ENCODE measurements around the gene SPA17.

SPA17 gene

DNA sequence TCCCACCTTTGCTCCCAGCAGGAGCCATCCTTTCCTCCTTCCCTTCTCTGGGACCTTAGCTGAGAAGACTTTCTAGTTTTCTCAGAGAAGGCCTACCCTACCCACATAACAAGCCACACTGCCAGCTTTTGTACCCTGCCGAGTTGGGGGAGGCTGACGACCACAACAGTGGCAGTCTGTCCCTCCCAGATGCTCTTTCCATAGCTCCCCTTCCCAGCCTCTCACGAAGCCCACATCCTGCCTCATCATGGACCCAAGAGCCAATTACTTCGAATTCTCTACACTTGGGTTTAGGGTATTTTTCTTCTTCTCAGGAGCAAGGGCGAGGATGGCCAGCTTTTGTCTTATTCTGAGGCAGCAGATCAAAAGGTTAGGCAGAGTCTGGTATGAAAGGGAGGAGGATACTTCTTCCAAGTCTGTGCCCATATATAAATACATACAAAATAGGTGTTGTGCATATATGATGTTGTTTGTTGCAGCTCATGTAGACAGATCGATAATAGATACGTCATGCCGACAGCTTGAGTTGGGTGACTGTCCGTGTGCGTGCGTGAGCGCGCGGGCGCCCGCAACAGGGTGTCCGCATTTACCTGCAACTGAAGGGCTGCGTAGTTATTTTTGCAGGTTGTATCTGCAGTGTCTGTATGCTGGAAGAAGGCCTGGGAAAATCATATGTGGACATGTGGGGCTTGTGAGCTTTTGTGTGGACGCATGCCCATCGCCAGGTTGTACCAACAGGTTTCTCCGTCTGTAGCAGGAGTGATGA is 65.2 kb downstream of the SPA17 start:
- peak overlapping the region; percentile 79 for H3K4me2 ChIP-seq (ENCODE audit: low read length)
- no peak overlapping the region for H2BK5ac ChIP-seq (ENCODE audit: low read length)
- H2BK120ac ChIP-seq (ENCODE audit: low read depth, low read length), result no peak overlapping the region
- no peak overlapping the region for H3K9ac ChIP-seq (ENCODE audit: low read length)
- H3K23ac ChIP-seq (ENCODE audit: low read length), result no peak overlapping the region
- no peak overlapping the region for H4K8ac ChIP-seq (ENCODE audit: low read depth, low read length)
- no peak overlapping the region for H3K56ac ChIP-seq (ENCODE audit: low read length)
- no peaks in the 10 kb centered on the region for H3K36me3 ChIP-seq (ENCODE audit: control insufficient read depth, insufficient read depth, low read length)
- H4K5ac ChIP-seq (ENCODE audit: low read length), result no peak overlapping the region
- H3K4me1 ChIP-seq (ENCODE audit: control insufficient read depth, low read depth, low read length), result peaks cover 2% of the 10 kb centered on the region
- no peak overlapping the region for H2AK5ac ChIP-seq (ENCODE audit: low read length)
- WGBS (ENCODE audit: extremely low coverage, insufficient coverage, low lambda C conversion rate), result no CpG with 5 or more reads among the region's 21 CpGs
- H3K4me3 ChIP-seq (ENCODE audit: low read length), result no peak overlapping the region
- H3K27ac ChIP-seq (ENCODE audit: low read depth, low read length), result no peak overlapping the region
- H3K79me1 ChIP-seq (ENCODE audit: low read length), result no peaks in the 10 kb centered on the region
- peaks cover 53% of the 10 kb centered on the region for H3K27me3 ChIP-seq (ENCODE audit: insufficient read depth, low read length, poor library complexity)
- no peaks in the 10 kb centered on the region for H3K79me2 ChIP-seq (ENCODE audit: control insufficient read depth, insufficient read depth, low read length)
- no peak for DNase-seq
- no peak overlapping the region for H2BK15ac ChIP-seq (replicated peaks; ENCODE audit: low read depth)
- no peak overlapping the region for H3K4ac ChIP-seq (ENCODE audit: low read depth, low read length)
- H3K18ac ChIP-seq (ENCODE audit: low read length), result no peak overlapping the region

GRCh38 chr11:124739479-124740276 is 66.0 kb downstream of the SPA17 start, which contains the start of gene NRGN:
Gene NRGN (plus strand): TSS chr11:124739942. CDS start chr11:124740085, 143 bp downstream.
- Histone ChIP-seq H3K27ac (ENCODE audit: low read depth, low read length) (no peak within 1 kb of the TSS), H4K5ac (ENCODE audit: low read length) (no peak within 1 kb of the TSS), H3K4ac (ENCODE audit: low read depth, low read length) (no peak within 1 kb of the TSS), H3K36me3 (ENCODE audit: control insufficient read depth, insufficient read depth, low read length) (no peaks in the 10 kb centered on the region), H3K4me1 (ENCODE audit: control insufficient read depth, low read depth, low read length) (peaks cover 2% of the 10 kb centered on the region), H4K8ac (ENCODE audit: low read depth, low read length) (no peak within 1 kb of the TSS), H3K4me2 (ENCODE audit: low read length) (peak within 1 kb of the TSS; percentile 79), H2BK120ac (ENCODE audit: low read depth, low read length) (no peak within 1 kb of the TSS), H3K23ac (ENCODE audit: low read length) (no peak within 1 kb of the TSS), H3K18ac (ENCODE audit: low read length) (no peak within 1 kb of the TSS), H3K56ac (ENCODE audit: low read length) (peak within 1 kb of the TSS; percentile 76), H3K4me3 (ENCODE audit: low read length) (no peak within 1 kb of the TSS), H2AK5ac (ENCODE audit: low read length) (no peak within 1 kb of the TSS), H2BK15ac (replicated peaks; ENCODE audit: low read depth) (no peak within 1 kb of the TSS), H3K9ac (ENCODE audit: low read length) (peak within 1 kb of the TSS; percentile 43), H3K79me2 (ENCODE audit: control insufficient read depth, insufficient read depth, low read length) (no peaks in the 10 kb centered on the region), H2BK5ac (ENCODE audit: low read length) (no peak within 1 kb of the TSS), H3K27me3 (ENCODE audit: insufficient read depth, low read length, poor library complexity) (peaks cover 61% of the 10 kb centered on the region), H3K79me1 (ENCODE audit: low read length) (no peaks in the 10 kb centered on the region)
- WGBS (ENCODE audit: extremely low coverage, insufficient coverage, low lambda C conversion rate), result no CpG with 5 or more reads among the region's 59 CpGs
- peak; percentile 94 for DNase-seq

DNA sequence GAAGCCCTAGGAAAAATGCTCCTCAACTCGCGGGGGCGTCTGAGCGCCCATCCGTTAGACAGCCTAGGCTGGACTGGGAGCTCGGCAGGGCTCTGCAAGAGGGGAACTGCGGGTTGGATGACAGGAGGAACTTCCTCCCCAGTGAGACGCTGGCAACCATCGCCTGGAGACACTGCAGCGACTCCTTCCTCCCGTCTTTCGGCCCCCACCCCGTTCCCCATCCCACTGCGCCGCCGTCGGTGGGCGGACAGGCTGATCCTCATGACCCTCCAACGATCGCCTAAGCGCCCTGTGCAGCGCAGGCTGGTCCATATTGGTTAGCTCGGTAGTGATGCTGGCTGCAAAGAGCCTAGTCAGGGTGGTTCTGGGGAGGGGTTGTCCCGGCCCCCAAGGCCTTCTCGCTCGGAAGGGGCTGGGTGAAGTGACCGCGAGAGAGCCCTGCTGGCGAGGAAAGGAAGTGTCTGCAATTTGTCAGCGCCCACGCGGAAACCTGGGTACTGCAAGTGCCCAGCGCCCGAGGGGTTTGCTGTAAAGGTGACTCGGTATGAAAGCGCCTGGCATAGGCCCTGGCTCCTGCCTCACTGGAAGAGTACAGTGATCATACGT is 66.7 kb downstream of the SPA17 start:
- no peak overlapping the region for H4K8ac ChIP-seq (ENCODE audit: low read depth, low read length)

GRCh38 chr11:124742555-124742954 is 68.9 kb downstream of the SPA17 start:
- no peak overlapping the region for H3K4me3 ChIP-seq (ENCODE audit: low read length)
- H4K8ac ChIP-seq (ENCODE audit: low read depth, low read length), result no peak overlapping the region
- no peak overlapping the region for H3K4me2 ChIP-seq (ENCODE audit: low read length)
- no peak overlapping the region for H3K23ac ChIP-seq (ENCODE audit: low read length)
- no peaks in the 10 kb centered on the region for H3K79me1 ChIP-seq (ENCODE audit: low read length)
- H2BK15ac ChIP-seq (replicated peaks; ENCODE audit: low read depth), result no peak overlapping the region
- DNase-seq, result no peak
- no peak overlapping the region for H2BK120ac ChIP-seq (ENCODE audit: low read depth, low read length)
- no peak overlapping the region for H3K9ac ChIP-seq (ENCODE audit: low read length)
- no CpG with 5 or more reads among the region's 2 CpGs for WGBS (ENCODE audit: extremely low coverage, insufficient coverage, low lambda C conversion rate)
- H3K18ac ChIP-seq (ENCODE audit: low read length), result no peak overlapping the region
- peaks cover 2% of the 10 kb centered on the region for H3K4me1 ChIP-seq (ENCODE audit: control insufficient read depth, low read depth, low read length)
- no peaks in the 10 kb centered on the region for H3K79me2 ChIP-seq (ENCODE audit: control insufficient read depth, insufficient read depth, low read length)
- H2AK5ac ChIP-seq (ENCODE audit: low read length), result no peak overlapping the region
- peaks cover 81% of the 10 kb centered on the region for H3K27me3 ChIP-seq (ENCODE audit: insufficient read depth, low read length, poor library complexity)
- no peak overlapping the region for H3K56ac ChIP-seq (ENCODE audit: low read length)
- no peak overlapping the region for H3K27ac ChIP-seq (ENCODE audit: low read depth, low read length)
- no peak overlapping the region for H3K4ac ChIP-seq (ENCODE audit: low read depth, low read length)
- H3K36me3 ChIP-seq (ENCODE audit: control insufficient read depth, insufficient read depth, low read length), result no peaks in the 10 kb centered on the region
- no peak overlapping the region for H2BK5ac ChIP-seq (ENCODE audit: low read length)
- H4K5ac ChIP-seq (ENCODE audit: low read length), result no peak overlapping the region

More for the DNA sequence above, 66.7 kb downstream of the SPA17 start:
- no peak overlapping the region for H3K23ac ChIP-seq (ENCODE audit: low read length)
- H3K18ac ChIP-seq (ENCODE audit: low read length), result no peak overlapping the region
- no peak overlapping the region for H2BK5ac ChIP-seq (ENCODE audit: low read length)
- no peak overlapping the region for H3K56ac ChIP-seq (ENCODE audit: low read length)
- H4K5ac ChIP-seq (ENCODE audit: low read length), result no peak overlapping the region
- H3K27me3 ChIP-seq (ENCODE audit: insufficient read depth, low read length, poor library complexity), result peaks cover 67% of the 10 kb centered on the region
- H3K4ac ChIP-seq (ENCODE audit: low read depth, low read length), result no peak overlapping the region
- no peaks in the 10 kb centered on the region for H3K36me3 ChIP-seq (ENCODE audit: control insufficient read depth, insufficient read depth, low read length)
- H3K79me2 ChIP-seq (ENCODE audit: control insufficient read depth, insufficient read depth, low read length), result no peaks in the 10 kb centered on the region
- H2BK15ac ChIP-seq (replicated peaks; ENCODE audit: low read depth), result no peak overlapping the region
- no peak overlapping the region for H3K4me3 ChIP-seq (ENCODE audit: low read length)
- no peaks in the 10 kb centered on the region for H3K79me1 ChIP-seq (ENCODE audit: low read length)
- H3K4me2 ChIP-seq (ENCODE audit: low read length), result peak overlapping the region; percentile 47
- no peak overlapping the region for H2AK5ac ChIP-seq (ENCODE audit: low read length)
- H3K27ac ChIP-seq (ENCODE audit: low read depth, low read length), result no peak overlapping the region
- no CpG with 5 or more reads among the region's 37 CpGs for WGBS (ENCODE audit: extremely low coverage, insufficient coverage, low lambda C conversion rate)
- no peak overlapping the region for H2BK120ac ChIP-seq (ENCODE audit: low read depth, low read length)
- DNase-seq, result no peak
- H3K9ac ChIP-seq (ENCODE audit: low read length), result no peak overlapping the region
- peaks cover 2% of the 10 kb centered on the region for H3K4me1 ChIP-seq (ENCODE audit: control insufficient read depth, low read depth, low read length)

- Histone ChIP-seq H3K18ac (ENCODE audit: low read length) (no peak overlapping the region), H3K23ac (ENCODE audit: low read length) (no peak overlapping the region), H2AK5ac (ENCODE audit: low read length) (no peak overlapping the region), H3K79me2 (ENCODE audit: control insufficient read depth, insufficient read depth, low read length) (no peaks in the 10 kb centered on the region), H2BK120ac (ENCODE audit: low read depth, low read length) (no peak overlapping the region), H3K4me1 (ENCODE audit: control insufficient read depth, low read depth, low read length) (peaks cover 2% of the 10 kb centered on the region), H2BK5ac (ENCODE audit: low read length) (no peak overlapping the region), H3K56ac (ENCODE audit: low read length) (no peak overlapping the region), H3K79me1 (ENCODE audit: low read length) (no peaks in the 10 kb centered on the region), H3K36me3 (ENCODE audit: control insufficient read depth, insufficient read depth, low read length) (no peaks in the 10 kb centered on the region), H4K5ac (ENCODE audit: low read length) (no peak overlapping the region), H2BK15ac (replicated peaks; ENCODE audit: low read depth) (no peak overlapping the region), H3K27ac (ENCODE audit: low read depth, low read length) (no peak overlapping the region), H3K9ac (ENCODE audit: low read length) (no peak overlapping the region), H3K4me3 (ENCODE audit: low read length) (no peak overlapping the region), H3K4me2 (ENCODE audit: low read length) (no peak overlapping the region), H3K27me3 (ENCODE audit: insufficient read depth, low read length, poor library complexity) (peaks cover 82% of the 10 kb centered on the region), H3K4ac (ENCODE audit: low read depth, low read length) (no peak overlapping the region), H4K8ac (ENCODE audit: low read depth, low read length) (no peak overlapping the region)
- WGBS (ENCODE audit: extremely low coverage, insufficient coverage, low lambda C conversion rate), result no CpG with 5 or more reads among the region's 6 CpGs
- DNase-seq, result no peak
These were observed 69.3 kb downstream of the SPA17 start for GRCh38 chr11:124743050-124743449.

Measured in mesendoderm (in vitro differentiated cells).